Activated naive CD8-positive, alpha-beta T cell treated with anti-CD3 and anti-CD28 coated beads, Interleukin-2, amount 10 ng/mL, durations not matched to agents 7 days and 5 days (primary cell): Measurements from ENCODE around the gene APOBEC3A. TPM values are rescaled to one million over a fixed set of nuclear protein-coding genes. Genes with fewer than 3 reads are reported as not detected.
"Not testable (repeated sequence)": the region's sequence is repeated elsewhere in the genome, so short reads cannot be mapped to it uniquely, and the experiment has no call there.

Source experiments
- ATAC-seq: fragments of 150-1000 bp; cut with Tn5 transposase; one replicate; pipeline ENCODE4 v1.10.0; 2021; ENCODE audit warnings: low read depth, moderate library complexity
- POLR2A ChIA-PET: fragments of 350-600 bp; sonication (Branson Sonifier 250); formaldehyde crosslinking; loops from one replicate; lab custom pipeline; 2021; ENCODE audit warnings: antibody characterized with exemption; lab: Charles Lee
- DNase-seq: peaks from one replicate; pipeline ENCODE4 v3.0.0; 2021
- H3K27ac Mint-ChIP-seq: one replicate; pipeline ENCODE4 v1.8.0; 2022; ENCODE audit warnings: mild to moderate bottlenecking, mixed read lengths
- H3K27me3 Mint-ChIP-seq: one replicate; pipeline ENCODE4 v1.8.0; 2022; ENCODE audit warnings: mild to moderate bottlenecking, moderate library complexity, mixed read lengths
- H3K36me3 Mint-ChIP-seq: one replicate; pipeline ENCODE4 v1.8.0; 2021; ENCODE audit warnings: mild to moderate bottlenecking, mixed read lengths
- H3K4me1 Mint-ChIP-seq: one replicate; pipeline ENCODE4 v1.8.0; 2021; ENCODE audit warnings: mixed read lengths
- H3K4me3 Mint-ChIP-seq: one replicate; pipeline ENCODE4 v1.8.0; 2022; ENCODE audit warnings: mild to moderate bottlenecking, moderate library complexity, mixed read lengths
- H3K9me3 Mint-ChIP-seq: one replicate; pipeline ENCODE4 v1.8.0; 2021; ENCODE audit warnings: mixed read lengths
- total RNA-seq, 2 experiments: library from RNA; stranded (reverse); gene quantifications; one replicate each; pipeline ENCODE4 v1.2.3, GENCODE V29; 2021

APOBEC3A gene
- total RNA-seq, 2 experiments from 2014 or later: not detected

GRCh38 chr22:38956551-38956950, 858 bp upstream of the APOBEC3A start:
- H3K27ac Mint-ChIP-seq: peak overlapping the region; percentile 72
- peaks cover 46% of the 10 kb centered on the region for H3K4me1 Mint-ChIP-seq
- H3K4me3 Mint-ChIP-seq: no peak overlapping the region
- no peaks in the 10 kb centered on the region for H3K9me3 Mint-ChIP-seq
- DNase-seq (no peak), ATAC-seq (no peak)
- no peaks in the 10 kb centered on the region for H3K36me3 Mint-ChIP-seq
- peaks cover 5% of the 10 kb centered on the region for H3K27me3 Mint-ChIP-seq
- POLR2A ChIA-PET: interaction anchor here (0.7 kb wide), 1 partner anchor 28 kb away, joined by 3 read pairs; no protein-coding TSS in a partner anchor

DNA sequence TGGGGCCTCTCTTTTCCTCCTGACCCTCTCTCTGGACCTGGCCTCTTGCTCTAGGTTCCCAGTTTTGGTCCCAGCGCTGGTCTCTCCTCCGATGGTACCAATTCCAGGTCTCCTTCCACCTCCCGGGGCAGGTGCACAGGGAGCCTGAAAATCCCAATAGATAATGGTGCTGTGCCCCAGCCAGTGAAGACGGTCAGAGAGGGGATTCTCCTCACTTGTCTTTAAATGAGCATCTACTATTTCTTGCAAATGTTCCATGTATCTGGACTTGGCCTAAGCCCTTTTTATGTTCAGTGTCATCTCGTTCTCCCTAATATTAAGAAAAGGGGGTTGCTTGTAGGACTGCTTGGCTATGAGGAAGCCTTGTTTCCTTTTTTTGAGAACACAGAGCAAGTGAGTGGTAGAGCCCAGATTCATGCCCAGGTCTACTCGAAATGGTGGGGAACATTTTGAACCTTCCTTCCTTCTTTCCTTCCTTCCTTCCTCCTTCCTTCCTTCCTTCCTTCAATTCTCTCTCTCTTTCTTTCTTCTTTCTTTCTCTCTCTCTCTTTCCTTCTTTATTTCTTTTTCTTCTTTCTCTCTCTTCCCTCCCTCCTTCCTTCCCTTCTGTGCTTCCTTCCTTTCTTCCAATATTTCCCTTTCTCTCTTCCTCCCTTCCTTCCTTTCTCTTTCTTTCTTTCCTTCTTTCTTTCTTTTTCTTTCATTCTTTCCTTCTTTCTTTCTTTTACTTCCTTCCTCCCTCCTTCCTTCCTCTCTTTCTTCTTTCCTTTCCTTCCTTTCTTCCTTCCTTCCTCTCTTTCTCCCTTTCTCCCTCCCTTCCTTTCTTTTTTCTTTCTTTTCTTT, 620 bp downstream of the APOBEC3A start:
- peaks cover 7% of the 10 kb centered on the region for H3K27me3 Mint-ChIP-seq
- no peak overlapping the region for H3K4me3 Mint-ChIP-seq
- DNase-seq (no peak), ATAC-seq (no peak)
- H3K36me3 Mint-ChIP-seq: no peaks in the 10 kb centered on the region
- POLR2A ChIA-PET: no interaction called here
- no peak overlapping the region for H3K27ac Mint-ChIP-seq
- no peaks in the 10 kb centered on the region for H3K9me3 Mint-ChIP-seq
- H3K4me1 Mint-ChIP-seq: peaks cover 38% of the 10 kb centered on the region

DNA sequence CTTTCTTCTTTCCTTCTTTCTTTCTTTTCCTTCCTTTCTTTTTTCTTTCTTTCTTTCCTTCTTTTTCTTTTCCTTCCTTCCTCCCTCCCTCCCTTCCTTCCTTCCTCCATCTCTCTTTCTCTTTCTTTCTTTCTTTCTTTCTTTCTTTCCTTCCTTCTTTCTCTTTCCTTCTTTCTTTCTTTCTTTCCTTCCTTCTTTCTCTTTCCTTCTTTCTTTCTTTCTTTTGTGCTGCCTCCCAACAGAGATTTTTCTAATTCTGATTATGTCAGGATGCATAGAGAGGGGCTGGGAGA, 1.2 kb downstream of the APOBEC3A start:
- DNase-seq: not testable (repeated sequence)

GRCh38 chr22:38959590-38959989, 2.2 kb downstream of the APOBEC3A start:
- DNase-seq (peak; percentile 38), ATAC-seq (peak; percentile 51)
- Mint-ChIP-seq H3K4me3 (no peak overlapping the region), H3K9me3 (no peaks in the 10 kb centered on the region), H3K36me3 (no peaks in the 10 kb centered on the region), H3K27me3 (peaks cover 7% of the 10 kb centered on the region), H3K4me1 (peaks cover 25% of the 10 kb centered on the region), H3K27ac (peak overlapping the region; percentile 65)
- POLR2A ChIA-PET: no interaction called here

More for the DNA sequence above, 1.2 kb downstream of the APOBEC3A start:
- H3K27me3 Mint-ChIP-seq, POLR2A ChIA-PET, H3K36me3 Mint-ChIP-seq, ATAC-seq, H3K4me3 Mint-ChIP-seq, H3K9me3 Mint-ChIP-seq: not testable (repeated sequence)
- H3K27ac Mint-ChIP-seq: peak overlapping the region; percentile 30
- peaks cover 33% of the 10 kb centered on the region for H3K4me1 Mint-ChIP-seq

GRCh38 chr22:38960673-38961072, 3.3 kb downstream of the APOBEC3A start:
- H3K36me3 Mint-ChIP-seq, DNase-seq, ATAC-seq, H3K27ac Mint-ChIP-seq, POLR2A ChIA-PET, H3K9me3 Mint-ChIP-seq, H3K4me3 Mint-ChIP-seq, H3K27me3 Mint-ChIP-seq: not testable (repeated sequence)
- H3K4me1 Mint-ChIP-seq: peaks cover 19% of the 10 kb centered on the region

- POLR2A ChIA-PET, H3K9me3 Mint-ChIP-seq, H3K36me3 Mint-ChIP-seq, H3K27me3 Mint-ChIP-seq, ATAC-seq, DNase-seq, H3K27ac Mint-ChIP-seq, H3K4me3 Mint-ChIP-seq: not testable (repeated sequence)
- peaks cover 20% of the 10 kb centered on the region for H3K4me1 Mint-ChIP-seq
These were observed 5.9 kb downstream of the APOBEC3A start for GRCh38 chr22:38963291-38963738.

DNA sequence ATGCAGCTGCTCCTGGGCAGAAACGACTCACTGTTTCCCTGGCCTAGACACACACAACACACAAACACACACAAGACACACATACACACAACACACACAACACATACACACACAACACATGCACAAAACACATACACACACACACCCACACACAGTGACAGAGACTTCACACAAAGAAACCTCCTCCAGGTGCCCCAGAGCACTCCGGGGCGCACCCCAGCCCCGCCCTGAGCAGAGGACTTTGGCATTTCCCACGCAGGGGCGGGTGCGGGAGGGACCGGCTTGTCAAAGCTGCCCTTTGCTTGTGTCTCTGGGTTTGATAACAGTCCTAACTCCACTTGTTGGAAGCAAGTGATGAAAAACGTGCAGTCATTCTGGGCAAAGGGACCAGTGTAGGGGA, 6.5 kb downstream of the APOBEC3A start:
- Mint-ChIP-seq H3K36me3 (no peaks in the 10 kb centered on the region), H3K4me1 (peaks cover 14% of the 10 kb centered on the region), H3K4me3 (no peak overlapping the region), H3K9me3 (no peaks in the 10 kb centered on the region), H3K27me3 (peaks cover 3% of the 10 kb centered on the region), H3K27ac (no peak overlapping the region)
- POLR2A ChIA-PET: no interaction called here
- DNase-seq (no peak), ATAC-seq (no peak)

- no peak for ATAC-seq
- H3K4me3 Mint-ChIP-seq: no peak overlapping the region
- peaks cover 5% of the 10 kb centered on the region for H3K27me3 Mint-ChIP-seq
- H3K27ac Mint-ChIP-seq: no peak overlapping the region
- peaks cover 13% of the 10 kb centered on the region for H3K4me1 Mint-ChIP-seq
- H3K36me3 Mint-ChIP-seq: no peaks in the 10 kb centered on the region
- DNase-seq: no peak
- no peaks in the 10 kb centered on the region for H3K9me3 Mint-ChIP-seq
- POLR2A ChIA-PET: no interaction called here
These were observed 6.9 kb downstream of the APOBEC3A start for GRCh38 chr22:38964306-38964705.

GRCh38 chr22:38964989-38965388, 7.6 kb downstream of the APOBEC3A start:
- Mint-ChIP-seq H3K36me3 (no peaks in the 10 kb centered on the region), H3K4me3 (no peak overlapping the region), H3K4me1 (peaks cover 9% of the 10 kb centered on the region), H3K27me3 (peaks cover 7% of the 10 kb centered on the region), H3K9me3 (no peaks in the 10 kb centered on the region), H3K27ac (no peak overlapping the region)
- ATAC-seq (no peak), DNase-seq (no peak)
- POLR2A ChIA-PET: no interaction called here

GRCh38 chr22:38965614-38966379, 8.4 kb downstream of the APOBEC3A start:
- peaks cover 13% of the 10 kb centered on the region for H3K4me1 Mint-ChIP-seq
- H3K27ac Mint-ChIP-seq: no peak overlapping the region
- no peaks in the 10 kb centered on the region for H3K36me3 Mint-ChIP-seq
- no peak for ATAC-seq
- H3K4me3 Mint-ChIP-seq: no peak overlapping the region
- H3K27me3 Mint-ChIP-seq: peaks cover 7% of the 10 kb centered on the region
- no peak for DNase-seq
- no peaks in the 10 kb centered on the region for H3K9me3 Mint-ChIP-seq
- POLR2A ChIA-PET: no interaction called here

DNA sequence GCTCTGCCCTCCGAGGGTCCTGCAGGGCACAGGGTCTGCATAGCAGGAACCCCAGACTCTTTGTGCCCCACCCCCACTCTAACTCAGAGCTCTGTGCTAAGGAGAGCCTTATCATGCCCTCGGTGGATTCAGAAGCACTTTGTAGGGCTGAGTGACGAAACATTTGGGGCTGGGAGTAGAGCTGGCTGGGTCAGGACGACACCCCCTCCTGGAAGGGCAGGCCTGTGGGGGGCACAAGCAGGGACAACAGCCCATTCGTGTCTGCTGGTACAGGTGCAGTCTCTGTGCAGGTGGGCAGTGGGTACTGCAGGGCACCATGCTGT, 8.9 kb downstream of the APOBEC3A start:
- POLR2A ChIA-PET: no interaction called here
- H3K27ac Mint-ChIP-seq: no peak overlapping the region

DNA sequence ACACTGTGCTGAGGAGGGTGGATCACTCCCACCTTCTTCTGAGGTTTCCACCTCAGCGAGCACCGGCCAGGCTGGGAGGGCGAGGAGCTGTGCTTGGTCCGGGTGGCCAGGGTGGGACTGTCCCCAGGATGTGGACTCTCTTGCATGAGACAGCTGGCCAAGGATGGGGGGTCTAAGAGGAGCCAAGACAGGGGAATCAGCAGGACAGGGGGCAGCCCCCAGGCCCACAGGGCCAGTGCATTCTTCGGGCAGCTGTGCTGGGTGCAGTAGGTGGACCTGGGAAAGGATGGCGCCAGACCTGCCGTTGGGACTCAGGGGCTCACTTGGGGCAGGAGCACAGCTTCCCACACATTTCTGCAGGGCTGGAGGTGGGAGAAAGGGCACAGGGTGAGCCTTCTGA, 9.5 kb downstream of the APOBEC3A start:
- Mint-ChIP-seq H3K27me3 (peaks cover 7% of the 10 kb centered on the region), H3K27ac (no peak overlapping the region), H3K4me1 (peaks cover 13% of the 10 kb centered on the region), H3K4me3 (no peak overlapping the region), H3K36me3 (no peaks in the 10 kb centered on the region), H3K9me3 (no peaks in the 10 kb centered on the region)
- DNase-seq (no peak), ATAC-seq (no peak)
- POLR2A ChIA-PET: no interaction called here

More for the DNA sequence above, 8.9 kb downstream of the APOBEC3A start:
- Mint-ChIP-seq H3K36me3 (no peaks in the 10 kb centered on the region), H3K4me1 (peaks cover 13% of the 10 kb centered on the region), H3K9me3 (no peaks in the 10 kb centered on the region), H3K27me3 (peaks cover 7% of the 10 kb centered on the region), H3K4me3 (no peak overlapping the region)
- ATAC-seq: no peak
- no peak for DNase-seq

GRCh38 chr22:38967451-38968450, 10.3 kb downstream of the APOBEC3A start:
- Mint-ChIP-seq H3K4me3 (no peak overlapping the region), H3K27me3 (peaks cover 5% of the 10 kb centered on the region), H3K36me3 (no peaks in the 10 kb centered on the region), H3K27ac (no peak overlapping the region), H3K9me3 (no peaks in the 10 kb centered on the region), H3K4me1 (peaks cover 13% of the 10 kb centered on the region)
- POLR2A ChIA-PET: no interaction called here
- ATAC-seq (peak; percentile 19), DNase-seq (no peak)
